ENCODE data around the gene PNMA8A.

- TF ChIP-seq POLR2A (IDR thresholded peaks at IDR 0.05; ENCODE audit: low read length) (no peak), GATA1 (IDR thresholded peaks at IDR 0.05; ENCODE audit: low read depth, low read length) (no peak)
Measured at GRCh38 chr19:46508206-46508605, 36.8 kb upstream of the PNMA8A start.

All from erythroblast (primary cell).